Osteocyte (in vitro differentiated cells): ENCODE results near the gene ODAD2. TPM values are rescaled to one million over a fixed set of nuclear protein-coding genes. Genes with fewer than 3 reads are reported as not detected.

Experiments used
- DNase-seq: peaks from one replicate; pipeline ENCODE4 v3.0.0; 2021; ENCODE audit warnings: mixed read lengths; ENCODE audit not compliant: unreplicated experiment; ENCODE audit errors: extremely low spot score
- H3K27ac Mint-ChIP-seq: one replicate; pipeline ENCODE4 v1.8.0; 2021; ENCODE audit warnings: mild to moderate bottlenecking, mixed read lengths; ENCODE audit not compliant: unreplicated experiment
- H3K27me3 Mint-ChIP-seq: one replicate; pipeline ENCODE4 v1.8.0; 2021; ENCODE audit warnings: mixed read lengths; ENCODE audit not compliant: unreplicated experiment
- H3K36me3 Mint-ChIP-seq: one replicate; pipeline ENCODE4 v1.8.0; 2021; ENCODE audit warnings: mixed read lengths; ENCODE audit not compliant: unreplicated experiment
- H3K4me1 Mint-ChIP-seq: one replicate; pipeline ENCODE4 v1.8.0; 2021; ENCODE audit warnings: mixed read lengths; ENCODE audit not compliant: unreplicated experiment
- H3K4me3 Mint-ChIP-seq: one replicate; pipeline ENCODE4 v1.8.0; 2021; ENCODE audit warnings: mild to moderate bottlenecking, moderate library complexity, mixed read lengths; ENCODE audit not compliant: unreplicated experiment
- H3K9me3 Mint-ChIP-seq: one replicate; pipeline ENCODE4 v1.8.0; 2021; ENCODE audit warnings: mixed read lengths; ENCODE audit not compliant: unreplicated experiment
- long read RNA-seq: library from polyadenylated mRNA; unstranded; transcript quantifications from one replicate; pipeline ENCODE4 v2.0.0, GENCODE V29; 2021
- total RNA-seq: library from RNA; stranded (reverse); gene quantifications from 2 replicates; pipeline ENCODE4 v1.2.1, GENCODE V29; 2021
- TF ChIP-seq, protein P1 (sequence below): fragments of 200-600 bp; sonication (generic); IDR thresholded peaks from 2 replicates; pipeline ENCODE4 v1.5.0; 2021; ENCODE audit warnings: antibody characterized with exemption, mild to moderate bottlenecking, moderate library complexity

Gene ODAD2, protein sequence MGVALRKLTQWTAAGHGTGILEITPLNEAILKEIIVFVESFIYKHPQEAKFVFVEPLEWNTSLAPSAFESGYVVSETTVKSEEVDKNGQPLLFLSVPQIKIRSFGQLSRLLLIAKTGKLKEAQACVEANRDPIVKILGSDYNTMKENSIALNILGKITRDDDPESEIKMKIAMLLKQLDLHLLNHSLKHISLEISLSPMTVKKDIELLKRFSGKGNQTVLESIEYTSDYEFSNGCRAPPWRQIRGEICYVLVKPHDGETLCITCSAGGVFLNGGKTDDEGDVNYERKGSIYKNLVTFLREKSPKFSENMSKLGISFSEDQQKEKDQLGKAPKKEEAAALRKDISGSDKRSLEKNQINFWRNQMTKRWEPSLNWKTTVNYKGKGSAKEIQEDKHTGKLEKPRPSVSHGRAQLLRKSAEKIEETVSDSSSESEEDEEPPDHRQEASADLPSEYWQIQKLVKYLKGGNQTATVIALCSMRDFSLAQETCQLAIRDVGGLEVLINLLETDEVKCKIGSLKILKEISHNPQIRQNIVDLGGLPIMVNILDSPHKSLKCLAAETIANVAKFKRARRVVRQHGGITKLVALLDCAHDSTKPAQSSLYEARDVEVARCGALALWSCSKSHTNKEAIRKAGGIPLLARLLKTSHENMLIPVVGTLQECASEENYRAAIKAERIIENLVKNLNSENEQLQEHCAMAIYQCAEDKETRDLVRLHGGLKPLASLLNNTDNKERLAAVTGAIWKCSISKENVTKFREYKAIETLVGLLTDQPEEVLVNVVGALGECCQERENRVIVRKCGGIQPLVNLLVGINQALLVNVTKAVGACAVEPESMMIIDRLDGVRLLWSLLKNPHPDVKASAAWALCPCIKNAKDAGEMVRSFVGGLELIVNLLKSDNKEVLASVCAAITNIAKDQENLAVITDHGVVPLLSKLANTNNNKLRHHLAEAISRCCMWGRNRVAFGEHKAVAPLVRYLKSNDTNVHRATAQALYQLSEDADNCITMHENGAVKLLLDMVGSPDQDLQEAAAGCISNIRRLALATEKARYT
- total RNA-seq = 2.8 and 4.3 TPM in 2 replicates
- long read RNA-seq, partial matches to known transcripts = 4 of 13 reads
- long read RNA-seq, other reads (novel, unspliced or antisense) = 8 of 13 reads

DNA sequence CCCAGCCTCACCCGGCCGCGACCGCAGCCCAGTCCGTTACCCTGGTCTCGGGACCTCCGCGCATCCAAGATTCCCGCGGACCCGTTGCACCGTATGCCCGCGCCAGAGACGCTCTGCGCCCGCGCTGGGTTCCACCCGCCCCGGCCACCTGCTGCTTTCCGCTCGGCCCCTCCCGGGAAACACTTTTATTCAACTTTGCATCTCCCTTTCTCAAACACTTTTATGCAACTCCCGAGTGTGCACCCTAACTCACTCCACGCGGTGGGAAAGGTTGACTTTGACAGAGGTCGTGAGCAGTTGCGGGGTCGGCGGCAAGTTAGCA lies at the start of gene ODAD2:
Gene ODAD2 (minus strand): TSS at position 126 of the 322 bp plus-strand sequence. CDS start 3,937 bp downstream, outside the sequence.
- peaks cover 16% of the 10 kb centered on the region for H3K4me1 Mint-ChIP-seq
- H3K4me3 Mint-ChIP-seq = peak within 1 kb of the TSS; percentile 97
- peak within 1 kb of the TSS; percentile 93 for H3K27ac Mint-ChIP-seq
- no peak for DNase-seq
- peaks cover 2% of the 10 kb centered on the region for H3K27me3 Mint-ChIP-seq
- no peaks in the 10 kb centered on the region for H3K36me3 Mint-ChIP-seq
- TF ChIP-seq, protein P1, sequence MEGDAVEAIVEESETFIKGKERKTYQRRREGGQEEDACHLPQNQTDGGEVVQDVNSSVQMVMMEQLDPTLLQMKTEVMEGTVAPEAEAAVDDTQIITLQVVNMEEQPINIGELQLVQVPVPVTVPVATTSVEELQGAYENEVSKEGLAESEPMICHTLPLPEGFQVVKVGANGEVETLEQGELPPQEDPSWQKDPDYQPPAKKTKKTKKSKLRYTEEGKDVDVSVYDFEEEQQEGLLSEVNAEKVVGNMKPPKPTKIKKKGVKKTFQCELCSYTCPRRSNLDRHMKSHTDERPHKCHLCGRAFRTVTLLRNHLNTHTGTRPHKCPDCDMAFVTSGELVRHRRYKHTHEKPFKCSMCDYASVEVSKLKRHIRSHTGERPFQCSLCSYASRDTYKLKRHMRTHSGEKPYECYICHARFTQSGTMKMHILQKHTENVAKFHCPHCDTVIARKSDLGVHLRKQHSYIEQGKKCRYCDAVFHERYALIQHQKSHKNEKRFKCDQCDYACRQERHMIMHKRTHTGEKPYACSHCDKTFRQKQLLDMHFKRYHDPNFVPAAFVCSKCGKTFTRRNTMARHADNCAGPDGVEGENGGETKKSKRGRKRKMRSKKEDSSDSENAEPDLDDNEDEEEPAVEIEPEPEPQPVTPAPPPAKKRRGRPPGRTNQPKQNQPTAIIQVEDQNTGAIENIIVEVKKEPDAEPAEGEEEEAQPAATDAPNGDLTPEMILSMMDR = no peak
- H3K9me3 Mint-ChIP-seq = peaks cover 4% of the 10 kb centered on the region

DNA sequence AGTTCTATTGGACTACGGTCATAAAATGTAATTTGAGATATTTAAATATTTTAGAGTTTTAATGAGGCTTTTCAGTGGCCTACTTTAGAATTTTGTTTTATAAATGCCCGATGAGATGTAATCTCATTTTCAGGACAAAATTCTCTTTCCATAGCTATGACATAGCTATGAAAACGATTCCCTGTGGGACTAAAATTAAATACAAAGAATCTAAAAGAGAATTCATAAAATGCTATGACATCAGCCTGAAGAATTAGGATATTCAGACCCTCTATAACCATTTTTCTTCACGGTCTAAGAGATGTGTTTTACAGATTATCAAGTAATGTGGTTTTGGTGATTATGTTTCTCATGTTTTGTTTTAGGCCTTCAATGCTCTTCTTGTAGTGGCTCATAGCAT lies 48.2 kb upstream of the ODAD2 start:
- TF ChIP-seq, protein P1 = no peak
- Mint-ChIP-seq H3K4me3 (no peak overlapping the region), H3K4me1 (peaks cover 25% of the 10 kb centered on the region), H3K36me3 (peaks cover 17% of the 10 kb centered on the region), H3K27ac (peak overlapping the region; percentile 79), H3K27me3 (no peaks in the 10 kb centered on the region), H3K9me3 (no peaks in the 10 kb centered on the region)
- no peak for DNase-seq

DNA sequence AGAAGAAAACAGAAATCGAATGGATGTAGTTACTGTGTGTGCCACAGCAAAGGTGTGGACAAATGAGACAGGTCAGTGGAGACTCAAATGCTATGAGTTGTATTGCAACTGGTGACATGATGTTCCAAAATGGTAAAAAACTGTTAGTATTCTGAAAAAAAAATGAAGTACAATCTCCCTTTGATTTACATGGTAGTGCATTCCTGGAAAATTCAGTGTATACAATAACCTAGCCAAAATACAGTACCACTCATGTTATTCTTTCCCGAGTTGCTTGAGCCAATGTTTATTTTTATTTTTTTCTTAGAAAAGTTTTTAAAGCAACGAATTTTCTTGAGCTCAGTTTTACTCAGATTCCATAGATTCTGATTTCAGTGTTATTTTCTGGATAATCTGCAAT lies 47.7 kb upstream of the ODAD2 start:
- DNase-seq = no peak
- H3K4me1 Mint-ChIP-seq = peaks cover 25% of the 10 kb centered on the region
- no peak overlapping the region for H3K4me3 Mint-ChIP-seq
- no peaks in the 10 kb centered on the region for H3K27me3 Mint-ChIP-seq
- H3K9me3 Mint-ChIP-seq = no peaks in the 10 kb centered on the region
- TF ChIP-seq, protein P1 = no peak
- H3K36me3 Mint-ChIP-seq = peaks cover 15% of the 10 kb centered on the region
- H3K27ac Mint-ChIP-seq = no peak overlapping the region

DNA sequence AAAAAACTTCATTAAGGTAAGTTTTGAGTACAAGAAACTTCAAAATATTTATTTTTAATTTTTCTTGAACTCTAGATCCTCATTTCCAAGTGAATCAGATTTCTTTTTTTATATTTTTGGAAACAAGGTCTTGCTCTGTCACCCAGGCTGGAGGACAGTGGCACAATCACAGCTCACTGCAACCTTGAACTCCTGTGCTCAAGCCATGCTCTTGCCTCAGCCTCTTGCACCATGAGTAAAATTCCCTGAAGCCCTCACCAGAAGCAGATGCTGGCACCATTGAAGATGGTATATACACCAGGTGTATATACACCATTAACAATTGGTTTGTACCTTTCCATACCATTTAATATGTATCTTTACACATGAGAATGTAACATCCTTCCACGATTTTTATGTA lies 45.1 kb upstream of the ODAD2 start:
- H3K27me3 Mint-ChIP-seq = no peaks in the 10 kb centered on the region
- peaks cover 3% of the 10 kb centered on the region for H3K36me3 Mint-ChIP-seq
- H3K4me3 Mint-ChIP-seq = no peak overlapping the region
- TF ChIP-seq, protein P1 = no peak
- H3K4me1 Mint-ChIP-seq = peaks cover 19% of the 10 kb centered on the region
- no peak for DNase-seq
- H3K27ac Mint-ChIP-seq = no peak overlapping the region
- no peaks in the 10 kb centered on the region for H3K9me3 Mint-ChIP-seq
